ENCODE results near the gene MMP14.
A peak's percentile ranks its signal among the peaks of the same experiment; 100 is the strongest.

Gene MMP14

GRCh38 chr14:22837114-22837749, 847 bp downstream of the MMP14 start:
- no peaks in the 10 kb centered on the region for H3K36me3 ChIP-seq (ENCODE audit: control insufficient read depth, insufficient read depth, low read length)
- peaks cover 13% of the 10 kb centered on the region for H3K4me1 ChIP-seq
- no peaks in the 10 kb centered on the region for H3K9me3 ChIP-seq (ENCODE audit: control insufficient read depth, low read length)

GRCh38 chr14:22837750-22838538, 1.6 kb downstream of the MMP14 start:
- H3K9me3 ChIP-seq (ENCODE audit: control insufficient read depth, low read length), result no peaks in the 10 kb centered on the region
- no peaks in the 10 kb centered on the region for H3K36me3 ChIP-seq (ENCODE audit: control insufficient read depth, insufficient read depth, low read length)
- H2AFZ ChIP-seq, result peak overlapping the region; percentile 80
- peak overlapping the region; percentile 77 for H3K27ac ChIP-seq
- peak overlapping the region; percentile 93 for H3K4me2 ChIP-seq (ENCODE audit: low read length)
- peak overlapping the region; percentile 87 for H3K4me3 ChIP-seq (ENCODE audit: low read depth, low read length)
- H3K9ac ChIP-seq, result peak overlapping the region; percentile 93
- H3K4me1 ChIP-seq, result peaks cover 13% of the 10 kb centered on the region
- TF ChIP-seq, protein P1, sequence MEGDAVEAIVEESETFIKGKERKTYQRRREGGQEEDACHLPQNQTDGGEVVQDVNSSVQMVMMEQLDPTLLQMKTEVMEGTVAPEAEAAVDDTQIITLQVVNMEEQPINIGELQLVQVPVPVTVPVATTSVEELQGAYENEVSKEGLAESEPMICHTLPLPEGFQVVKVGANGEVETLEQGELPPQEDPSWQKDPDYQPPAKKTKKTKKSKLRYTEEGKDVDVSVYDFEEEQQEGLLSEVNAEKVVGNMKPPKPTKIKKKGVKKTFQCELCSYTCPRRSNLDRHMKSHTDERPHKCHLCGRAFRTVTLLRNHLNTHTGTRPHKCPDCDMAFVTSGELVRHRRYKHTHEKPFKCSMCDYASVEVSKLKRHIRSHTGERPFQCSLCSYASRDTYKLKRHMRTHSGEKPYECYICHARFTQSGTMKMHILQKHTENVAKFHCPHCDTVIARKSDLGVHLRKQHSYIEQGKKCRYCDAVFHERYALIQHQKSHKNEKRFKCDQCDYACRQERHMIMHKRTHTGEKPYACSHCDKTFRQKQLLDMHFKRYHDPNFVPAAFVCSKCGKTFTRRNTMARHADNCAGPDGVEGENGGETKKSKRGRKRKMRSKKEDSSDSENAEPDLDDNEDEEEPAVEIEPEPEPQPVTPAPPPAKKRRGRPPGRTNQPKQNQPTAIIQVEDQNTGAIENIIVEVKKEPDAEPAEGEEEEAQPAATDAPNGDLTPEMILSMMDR (IDR thresholded peaks at IDR 0.05), result no peak
- peaks cover 15% of the 10 kb centered on the region for H3K79me2 ChIP-seq
- H3K27me3 ChIP-seq (ENCODE audit: control insufficient read depth, insufficient read depth, low read length), result no peaks in the 10 kb centered on the region

More at GRCh38 chr14:22837114-22837749, 847 bp downstream of the MMP14 start:
- H3K4me3 ChIP-seq (ENCODE audit: low read depth, low read length), result peak overlapping the region; percentile 87
- H2AFZ ChIP-seq, result peak overlapping the region; percentile 80
- H3K9ac ChIP-seq, result peak overlapping the region; percentile 93
- no peaks in the 10 kb centered on the region for H3K27me3 ChIP-seq (ENCODE audit: control insufficient read depth, insufficient read depth, low read length)
- peaks cover 15% of the 10 kb centered on the region for H3K79me2 ChIP-seq
- peak overlapping the region; percentile 77 for H3K27ac ChIP-seq
- peak overlapping the region; percentile 93 for H3K4me2 ChIP-seq (ENCODE audit: low read length)
- TF ChIP-seq, protein P1 (IDR thresholded peaks at IDR 0.05), result peak; percentile 19

GRCh38 chr14:22838631-22839041, 2.3 kb downstream of the MMP14 start:
- peaks cover 15% of the 10 kb centered on the region for H3K79me2 ChIP-seq
- H3K4me3 ChIP-seq (ENCODE audit: low read depth, low read length), result peak overlapping the region; percentile 87
- H3K27ac ChIP-seq, result peak overlapping the region; percentile 77
- H3K36me3 ChIP-seq (ENCODE audit: control insufficient read depth, insufficient read depth, low read length), result no peaks in the 10 kb centered on the region
- peak overlapping the region; percentile 93 for H3K4me2 ChIP-seq (ENCODE audit: low read length)
- TF ChIP-seq, protein P1 (IDR thresholded peaks at IDR 0.05), result no peak
- no peaks in the 10 kb centered on the region for H3K9me3 ChIP-seq (ENCODE audit: control insufficient read depth, low read length)
- no peak overlapping the region for H3K9ac ChIP-seq
- peaks cover 13% of the 10 kb centered on the region for H3K4me1 ChIP-seq
- no peaks in the 10 kb centered on the region for H3K27me3 ChIP-seq (ENCODE audit: control insufficient read depth, insufficient read depth, low read length)
- H2AFZ ChIP-seq, result peak overlapping the region; percentile 80

DNA sequence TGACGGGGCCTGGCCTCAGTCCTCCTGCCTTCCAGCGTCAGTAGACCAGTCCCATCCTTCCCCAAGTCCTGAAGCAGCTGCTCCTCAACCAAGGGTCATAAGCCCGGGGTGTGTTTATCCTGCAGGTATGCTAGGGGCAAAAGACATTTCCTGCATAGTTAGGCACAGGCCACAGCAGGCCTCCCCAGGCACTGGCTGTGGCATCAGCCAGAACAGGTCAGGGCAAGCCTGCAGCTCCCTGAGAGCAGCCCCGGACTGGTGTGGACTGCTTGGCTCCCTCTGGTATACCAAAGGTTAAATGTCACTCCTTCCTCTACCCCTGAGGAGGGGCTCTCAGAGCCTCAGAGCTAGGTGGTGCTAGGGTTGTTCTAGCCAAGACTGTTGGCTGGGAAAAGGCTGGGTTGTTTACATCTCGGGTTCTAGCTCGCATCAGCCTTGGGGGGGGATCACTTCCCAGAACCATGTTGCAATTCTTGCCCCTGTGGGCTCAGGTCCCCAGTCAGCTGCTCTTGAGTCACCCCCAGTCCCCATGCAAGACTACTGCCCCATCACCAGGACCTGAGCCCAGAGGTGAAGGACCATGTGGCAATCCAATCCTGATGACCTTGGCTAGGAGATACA, 2.9 kb downstream of the MMP14 start:
- Histone ChIP-seq H3K9me3 (ENCODE audit: control insufficient read depth, low read length) (no peaks in the 10 kb centered on the region), H3K27me3 (ENCODE audit: control insufficient read depth, insufficient read depth, low read length) (no peaks in the 10 kb centered on the region), H3K27ac (peak overlapping the region; percentile 77), H3K4me3 (ENCODE audit: low read depth, low read length) (no peak overlapping the region), H3K36me3 (ENCODE audit: control insufficient read depth, insufficient read depth, low read length) (no peaks in the 10 kb centered on the region), H3K79me2 (peaks cover 15% of the 10 kb centered on the region), H3K4me1 (peaks cover 13% of the 10 kb centered on the region), H3K4me2 (ENCODE audit: low read length) (no peak overlapping the region), H2AFZ (peak overlapping the region; percentile 80), H3K9ac (no peak overlapping the region)
- TF ChIP-seq, protein P1 (IDR thresholded peaks at IDR 0.05), result no peak
